ENCODE data around the gene HCN2. TPM values are rescaled to one million over a fixed set of nuclear protein-coding genes. Genes with fewer than 3 reads are reported as not detected.
A peak's percentile ranks its signal among the peaks of the same experiment; 100 is the strongest.

The HCN2 gene
- total RNA-seq, 1 experiment from 2014 or later, result 3.9 TPM

- peak overlapping the region; percentile 80 for H3K4me3 Mint-ChIP-seq (ENCODE audit: unreplicated experiment)
- BruUV-seq (replicated peaks), result TSS peak; percentile 45
- peaks cover 1% of the 10 kb centered on the region; the same call in 1 of the 2 replicates for H3K36me3 ChIP-seq (ENCODE audit: control insufficient read depth, insufficient read depth, low read length)
- no peak for TF ChIP-seq CTCF (IDR thresholded peaks at IDR 0.05; ENCODE audit: insufficient read depth in 1 of 2, low read depth in 1 of 2, low read length in 1 of 2, severe bottlenecking in 1 of 2, unreplicated experiment in 1 of 2)
- POLR2A ChIA-PET, result interaction anchor here (1.1 to 1.4 kb wide), 3 partner anchors 16 to 88 kb away, joined by 3 to 11 read pairs (median 5); partner anchors contain the start of gene MISP
- no peaks in the 10 kb centered on the region for H3K27me3 ChIP-seq (replicated peaks; ENCODE audit: control insufficient read depth, insufficient read depth, low read length)
- peak overlapping the region; percentile 96 for H3K4me3 ChIP-seq (ENCODE audit: low read depth, low read length)
- intact Hi-C loops (cut with micrococcal nuclease; ENCODE audit: unreplicated experiment), result loop anchor here (2.0 to 5.0 kb wide), 2 partner anchors 17 to 89 kb away; partner anchors contain the start of gene MISP
- H3K9me3 ChIP-seq, result peaks cover 6% of the 10 kb centered on the region; the same call in 1 of the 2 replicates
- peaks cover 33% of the 10 kb centered on the region for H3K4me1 ChIP-seq
- CTCF ChIA-PET, result interaction anchor here (0.6 to 1.3 kb wide), 2 partner anchors 17 to 71 kb away, joined by 4 to 8 read pairs; no protein-coding TSS in a partner anchor
- peaks cover 34% of the 10 kb centered on the region for H3K36me3 Mint-ChIP-seq (ENCODE audit: insufficient read depth, unreplicated experiment)
- no peak for DNase-seq
- peak overlapping the region; percentile 52 for H3K27ac Mint-ChIP-seq (ENCODE audit: unreplicated experiment)
- H3K27me3 Mint-ChIP-seq (ENCODE audit: insufficient read depth, unreplicated experiment), result no peaks in the 10 kb centered on the region
- no peaks in the 10 kb centered on the region for H3K4me1 Mint-ChIP-seq (ENCODE audit: low read depth, unreplicated experiment)
- no peaks in the 10 kb centered on the region for H3K9me3 Mint-ChIP-seq (ENCODE audit: unreplicated experiment)
Measured at GRCh38 chr19:663682-664117, 74.0 kb downstream of the HCN2 start.

- H3K27me3 Mint-ChIP-seq (ENCODE audit: insufficient read depth, unreplicated experiment), result no peaks in the 10 kb centered on the region
- Histone ChIP-seq H3K4me1 (peaks cover 38% of the 10 kb centered on the region), H3K9me3 (peaks cover 6% of the 10 kb centered on the region; the same call in 1 of the 2 replicates), H3K36me3 (ENCODE audit: control insufficient read depth, insufficient read depth, low read length) (no peaks in the 10 kb centered on the region), H3K27me3 (replicated peaks; ENCODE audit: control insufficient read depth, insufficient read depth, low read length) (no peaks in the 10 kb centered on the region), H3K4me3 (ENCODE audit: low read depth, low read length) (no peak overlapping the region)
- no TSS peak for BruUV-seq (replicated peaks)
- H3K27ac Mint-ChIP-seq (ENCODE audit: unreplicated experiment), result peak overlapping the region; percentile 48
- TF ChIP-seq CTCF (IDR thresholded peaks at IDR 0.05; ENCODE audit: insufficient read depth in 1 of 2, low read depth in 1 of 2, low read length in 1 of 2, severe bottlenecking in 1 of 2, unreplicated experiment in 1 of 2), result peak; percentile 90 to 95
- no peaks in the 10 kb centered on the region for H3K4me1 Mint-ChIP-seq (ENCODE audit: low read depth, unreplicated experiment)
- ChIA-PET CTCF (no interaction called here), POLR2A (interaction anchor here (0.6 kb wide), 1 partner anchor 67 kb away, joined by 3 read pairs; no protein-coding TSS in a partner anchor)
- H3K9me3 Mint-ChIP-seq (ENCODE audit: unreplicated experiment), result no peaks in the 10 kb centered on the region
- H3K4me3 Mint-ChIP-seq (ENCODE audit: unreplicated experiment), result peak overlapping the region; percentile 80
- peak; percentile 90 to 92 for DNase-seq
- peaks cover 44% of the 10 kb centered on the region for H3K36me3 Mint-ChIP-seq (ENCODE audit: insufficient read depth, unreplicated experiment)
- intact Hi-C loops (cut with micrococcal nuclease; ENCODE audit: unreplicated experiment), result loop anchor here (1.0 to 5.0 kb wide), 2 partner anchors 69 to 87 kb away; partner anchors contain the start of gene MISP
Measured at GRCh38 chr19:664913-665443, 75.3 kb downstream of the HCN2 start.

Other genes starting within 250 kb of the HCN2 start
- gene MIER2, start 245.1 kb upstream of the HCN2 start, total RNA-seq (2022), result 35.7 and 40.1 TPM in 2 replicates
- gene C2CD4C, start 180.7 kb upstream of the HCN2 start, total RNA-seq (2022), result 0.16 and 0.43 TPM in 2 replicates
- gene SHC2, start 128.8 kb upstream of the HCN2 start, total RNA-seq (2022), result 1.3 and 2.4 TPM in 2 replicates
- gene MADCAM1, start 93.4 kb upstream of the HCN2 start, total RNA-seq (2022), result 0.73 and 1.3 TPM in 2 replicates
- 11.5 and 14.9 TPM in 2 replicates for gene TPGS1, start 82.4 kb upstream of the HCN2 start, total RNA-seq (2022)
- gene CDC34, start 58.1 kb upstream of the HCN2 start, total RNA-seq (2022), result 129 and 133 TPM in 2 replicates
- gene GZMM, start 45.8 kb upstream of the HCN2 start, total RNA-seq (2022), result 0.35 TPM in 1 of 2 replicates, not detected in the other
- 618 and 656 TPM in 2 replicates for gene BSG, start 17.3 kb upstream of the HCN2 start, total RNA-seq (2022)
- gene POLRMT, start 43.7 kb downstream of the HCN2 start, total RNA-seq (2022), result 93.3 and 95.8 TPM in 2 replicates
- 0.68 TPM in 1 of 2 replicates, not detected in the other for gene FGF22, start 50.0 kb downstream of the HCN2 start, total RNA-seq (2022)
- gene RNF126, start 73.3 kb downstream of the HCN2 start, total RNA-seq (2022), result 74.6 and 77.9 TPM in 2 replicates
- gene FSTL3, start 86.5 kb downstream of the HCN2 start, total RNA-seq (2022), result 26.3 and 31.2 TPM in 2 replicates
- gene PRSS57, start 105.6 kb downstream of the HCN2 start, total RNA-seq (2022), result not detected in 2 replicates
- 14.7 and 16.1 TPM in 2 replicates for gene PALM, start 119.1 kb downstream of the HCN2 start, total RNA-seq (2022)
- gene MISP, start 161.2 kb downstream of the HCN2 start, total RNA-seq (2022), result 27.8 and 36.4 TPM in 2 replicates
- 510 and 522 TPM in 2 replicates for gene PTBP1, start 207.6 kb downstream of the HCN2 start, total RNA-seq (2022)
- 5.1 and 7.1 TPM in 2 replicates for gene PLPPR3, start 232.1 kb downstream of the HCN2 start, total RNA-seq (2022)
- not detected in 2 replicates for gene AZU1, start 238.0 kb downstream of the HCN2 start, total RNA-seq (2022)

All from Caco-2 (cell line).